HepG2 (cell line): ENCODE results near the gene FUZ. TPM values are rescaled to one million over a fixed set of nuclear protein-coding genes. Genes with fewer than 3 reads are reported as not detected.
A peak's percentile ranks its signal among the peaks of the same experiment; 100 is the strongest.

Experiments
- ATAC-seq: fragments of 200-7000 bp; cut with Tn5 transposase; 3 replicates; pipeline ENCODE4 v1.9.1; 2020; ENCODE audit warnings: mild to moderate bottlenecking, moderate library complexity
- BruUV-seq: library from RNA; stranded (reverse); fragments of 400-500 nt; replicated peaks from 2 replicates; lab custom pipeline; 2021; lab: Mats Ljungman, UMichigan
- CTCF ChIA-PET: fragments of 300-600 bp; formaldehyde crosslinking; extraction: SDS; loops from one replicate; lab custom pipeline; 2021; ENCODE audit warnings: low total read pairs, inconsistent platforms, low intra/inter-chr PET ratio; lab: Yijun Ruan, JAX
- POLR2A ChIA-PET: fragments of 350-600 bp; sonication (Branson Sonifier 250); formaldehyde crosslinking; loops from one replicate; lab custom pipeline; 2020; ENCODE audit warnings: antibody characterized with exemption, inconsistent platforms; lab: Yijun Ruan, JAX
- DNase-seq: peaks from one replicate; pipeline ENCODE4 v3.0.0-alpha.2; 2015; ENCODE audit warnings: low spot score
- FAIRE-seq: peaks from 3 replicates; lab custom pipeline; 2011; peaks lifted over from hg19 to GRCh38; lab: Jason Lieb, UNC
- H2AFZ ChIP-seq: one replicate; pipeline ENCODE4 v1.6.1; 2011; ENCODE audit warnings: low read length, inconsistent platforms
- H3K27ac ChIP-seq: fragments of 300-600 bp; 3 replicates; pipeline ENCODE4 v1.8.0; 2011; ENCODE audit warnings: mixed run types, mild to moderate bottlenecking, mixed read lengths, low read length, inconsistent platforms; ENCODE audit not compliant: insufficient read depth; ENCODE audit errors: extremely low read length
- H3K27me3 ChIP-seq, 2 experiments: fragments of 200-600 bp in 1 of 2; 2 replicates in 1 of 2; 3 replicates in 1 of 2; pipeline versions ENCODE4 v1.6.0 to v1.8.0; 2011; ENCODE audit warnings: low read length in 2 of 2, mild to moderate bottlenecking in 2 of 2, moderate library complexity in 2 of 2, inconsistent platforms in 1 of 2; ENCODE audit not compliant: insufficient read depth in 2 of 2, control insufficient read depth in 1 of 2
- H3K36me3 ChIP-seq, 2 experiments: fragments of 200-600 bp in 1 of 2; replicated peaks in 1 of 2; 2 replicates in 1 of 2; 3 replicates in 1 of 2; pipeline versions ENCODE4 v1.5.1 to v1.8.0; 2011; ENCODE audit warnings: low read length in 2 of 2, inconsistent platforms in 1 of 2; ENCODE audit not compliant: insufficient read depth in 2 of 2, control insufficient read depth in 1 of 2
- H3K4me1 ChIP-seq: 2 replicates; pipeline ENCODE4 v1.5.1; 2012; ENCODE audit warnings: low read length, inconsistent platforms; ENCODE audit not compliant: insufficient read depth
- H3K4me2 ChIP-seq: 2 replicates; pipeline ENCODE4 v1.6.0; 2011; ENCODE audit warnings: low read depth, low read length, inconsistent platforms
- H3K4me3 ChIP-seq, 3 experiments: fragments of 200-600 bp in 1 of 3; sonication (generic), shearing (Covaris generic) in 1 of 3; replicated peaks in 1 of 3; 2 replicates each; pipeline ENCODE4 v1.5.1; 2011 to 2016; ENCODE audit warnings: low read length in 3 of 3, inconsistent platforms in 2 of 3, low read depth in 2 of 3, mild to moderate bottlenecking in 2 of 3, control low read depth in 1 of 3, mixed read lengths in 1 of 3; ENCODE audit not compliant: insufficient read depth in 1 of 3
- H3K79me2 ChIP-seq: one replicate; pipeline ENCODE4 v1.6.1; 2011; ENCODE audit warnings: low read length, inconsistent platforms; ENCODE audit not compliant: insufficient read depth
- H3K9ac ChIP-seq: 2 replicates; pipeline ENCODE4 v1.6.0; 2011; ENCODE audit warnings: mild to moderate bottlenecking, low read depth, low read length, inconsistent platforms; ENCODE audit not compliant: insufficient read depth
- H3K9me3 ChIP-seq: 2 replicates; pipeline ENCODE4 v1.5.1; 2012; ENCODE audit warnings: mild to moderate bottlenecking, low read length
- H4K20me1 ChIP-seq: 2 replicates; pipeline ENCODE4 v1.6.0; 2011; ENCODE audit warnings: inconsistent platforms, mild to moderate bottlenecking, low read length, moderate library complexity; ENCODE audit not compliant: insufficient read depth
- AGO1 ChIP-seq: fragments of 200-400 bp; formaldehyde crosslinking; IDR thresholded peaks from 2 replicates; pipeline ENCODE4 v1.6.1; 2017; ENCODE audit warnings: mild to moderate bottlenecking, low read depth, low read length, moderate library complexity; ENCODE audit not compliant: poor library complexity, severe bottlenecking
- AGO2 ChIP-seq: fragments of 200-400 bp; formaldehyde crosslinking; optimal IDR thresholded peaks from 2 replicates; pipeline ENCODE3; 2017; ENCODE audit warnings: mild to moderate bottlenecking, low read depth, low read length, moderate library complexity
- ATF7-NPFF ChIP-seq: sonication (generic); formaldehyde crosslinking; IDR thresholded peaks from 2 replicates; pipeline ENCODE4 v1.8.1; 2023; ENCODE audit warnings: mild to moderate bottlenecking, low read depth, missing genetic modification reagents, moderate library complexity
- NFE2L2 ChIP-seq: fragments of 150-350 bp; IDR thresholded peaks from 2 replicates; pipeline ENCODE4 v1.6.1; 2014; ENCODE audit warnings: low read length
- RBFOX2 ChIP-seq: fragments of 200-400 bp; formaldehyde crosslinking; IDR thresholded peaks from 2 replicates; pipeline ENCODE4 v1.6.1; 2017; ENCODE audit warnings: low read depth, mild to moderate bottlenecking, low read length
- SAFB2 ChIP-seq: sonication (generic); formaldehyde crosslinking; IDR thresholded peaks from 2 replicates; pipeline ENCODE4 v1.5.1; 2020; ENCODE audit warnings: missing genetic modification reagents, low read depth, mild to moderate bottlenecking, borderline replicate concordance
- SKI ChIP-seq: fragments of 450-650 bp; IDR thresholded peaks from one replicate; pipeline ENCODE4 v1.6.1; 2018; ENCODE audit warnings: mild to moderate bottlenecking; ENCODE audit not compliant: partially characterized antibody
- WGBS: methylation state at CpG from one replicate; pipeline ENCODE4 v1.1.6; 2017; ENCODE audit warnings: low lambda C conversion rate; 5-methylcytosine and 5-hydroxymethylcytosine counted together
- in situ Hi-C: cut with HindIII; loops from 2 replicates; pipeline ENCODE4 v1.10.0; 2017; ENCODE audit warnings: low pct_unique_long_range_greater_than_20kb; ENCODE audit not compliant: extremely low pct_ligation_motif_present
- intact Hi-C: fragments of 100-400 bp; cut with micrococcal nuclease; formaldehyde crosslinking; loops from one replicate; pipeline ENCODE4 v1.10.0; 2022; ENCODE audit not compliant: unreplicated experiment
- polyA plus RNA-seq, 8 experiments: library from polyadenylated mRNA; depleted of rRNA in 3 of 8; stranded (reverse) in 7 of 8; unstranded in 1 of 8; fragments of >200 nt; fragmentation: Illumina TruSeq in 4 of 8; extraction: Trizol in 4 of 8; gene quantifications; 2 replicates each; pipeline versions ENCODE4 v1.2.1 to v1.2.3, GENCODE V29; 2011 to 2016; ENCODE audit warnings: low read depth in 4 of 8, missing spikeins in 1 of 8, mixed read lengths in 1 of 8; ENCODE audit not compliant: insufficient read depth in 1 of 8
- total RNA-seq, 5 experiments: library from RNA; depleted of rRNA; stranded (reverse); fragments of >200 nt; fragmentation: Illumina TruSeq; extraction: Trizol; gene quantifications; 2 replicates each; pipeline ENCODE4 v1.2.3, GENCODE V29; 2016; ENCODE audit warnings: low read depth in 1 of 5

FUZ gene
- total and polyA plus RNA-seq, 2 of the 13 experiments (the other 11 are each of a cell fraction or from before 2014, with no cell fraction given), result 0.08 TPM; not detected in 1

DNA sequence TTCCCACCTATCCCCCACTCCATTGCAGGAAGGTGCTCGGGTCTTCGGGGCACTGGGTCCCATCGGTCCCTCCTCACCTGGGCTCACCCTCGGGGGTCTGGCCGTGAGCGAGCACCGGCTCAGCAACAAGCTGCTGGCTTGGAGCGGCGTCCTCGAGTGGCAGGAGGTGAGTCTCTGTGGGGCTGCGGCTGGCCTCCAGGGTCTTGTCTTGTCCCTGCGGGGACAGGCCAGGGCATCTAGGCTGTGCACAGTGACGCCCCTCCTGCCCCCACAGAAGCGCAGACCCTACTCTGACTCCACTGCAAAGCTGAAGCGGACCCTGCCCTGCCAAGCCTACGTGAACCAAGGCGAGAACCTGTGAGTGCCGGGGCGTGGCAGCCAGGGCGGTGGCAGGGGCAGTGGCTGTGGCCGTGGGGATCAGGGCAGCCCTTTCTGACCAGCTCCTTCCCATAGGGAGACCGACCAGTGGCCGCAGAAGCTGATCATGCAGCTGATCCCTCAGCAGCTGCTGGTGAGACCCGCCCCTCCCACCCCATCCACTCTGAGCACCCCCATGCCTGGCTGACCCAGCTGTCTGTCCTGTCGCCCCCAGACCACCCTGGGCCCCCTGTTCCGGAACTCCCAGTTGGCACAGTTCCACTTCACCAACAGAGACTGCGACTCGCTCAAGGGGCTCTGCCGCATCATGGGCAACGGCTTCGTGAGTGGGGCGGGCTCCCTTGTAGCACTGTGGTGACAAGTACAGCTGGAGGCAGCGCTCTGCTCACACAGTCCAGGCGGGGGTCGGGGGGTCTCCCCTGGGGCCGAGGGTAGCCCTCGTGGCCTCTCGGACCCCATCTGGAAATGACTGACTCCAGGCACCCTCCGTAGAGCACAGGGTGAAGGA lies 41.5 kb upstream of the FUZ start:
- no peak overlapping the region for H3K27ac ChIP-seq
- H3K4me2 ChIP-seq, result no peak overlapping the region
- H3K27me3 ChIP-seq, result no peaks in the 10 kb centered on the region; a peak in 1 of 5 replicates
- H4K20me1 ChIP-seq, result peaks cover 23% of the 10 kb centered on the region
- DNase-seq (no peak), FAIRE-seq (no peak), ATAC-seq (no peak)
- H2AFZ ChIP-seq, result no peak overlapping the region
- CTCF ChIA-PET, result no interaction called here
- BruUV-seq, result no TSS peak
- H3K36me3 ChIP-seq, result peaks cover 34 to 52% of the 10 kb centered on the region in 2 experiments; a peak in 4 of 5 replicates
- in situ Hi-C loops, result no loop called here
- H3K4me1 ChIP-seq, result peaks cover 28% of the 10 kb centered on the region
- TF ChIP-seq AGO1, result peak; percentile 76
- peak; percentile 54 for TF ChIP-seq RBFOX2
- 0 out of 2 replicates have a peak, but pooled peaks have one; percentile 37 for TF ChIP-seq SAFB2
- TF ChIP-seq ATF7-NPFF (CRISPR knock-in tag), result no peak
- TF ChIP-seq, all 625 proteins: peak for 3
- intact Hi-C loops, result no loop called here
- H3K9me3 ChIP-seq, result no peaks in the 10 kb centered on the region
- no peak overlapping the region for H3K9ac ChIP-seq
- POLR2A ChIA-PET, result no interaction called here
- peaks cover 24% of the 10 kb centered on the region for H3K79me2 ChIP-seq
- WGBS, result 98% methylated on average over 10 of the region's 39 CpGs
- no peak overlapping the region for H3K4me3 ChIP-seq

DNA sequence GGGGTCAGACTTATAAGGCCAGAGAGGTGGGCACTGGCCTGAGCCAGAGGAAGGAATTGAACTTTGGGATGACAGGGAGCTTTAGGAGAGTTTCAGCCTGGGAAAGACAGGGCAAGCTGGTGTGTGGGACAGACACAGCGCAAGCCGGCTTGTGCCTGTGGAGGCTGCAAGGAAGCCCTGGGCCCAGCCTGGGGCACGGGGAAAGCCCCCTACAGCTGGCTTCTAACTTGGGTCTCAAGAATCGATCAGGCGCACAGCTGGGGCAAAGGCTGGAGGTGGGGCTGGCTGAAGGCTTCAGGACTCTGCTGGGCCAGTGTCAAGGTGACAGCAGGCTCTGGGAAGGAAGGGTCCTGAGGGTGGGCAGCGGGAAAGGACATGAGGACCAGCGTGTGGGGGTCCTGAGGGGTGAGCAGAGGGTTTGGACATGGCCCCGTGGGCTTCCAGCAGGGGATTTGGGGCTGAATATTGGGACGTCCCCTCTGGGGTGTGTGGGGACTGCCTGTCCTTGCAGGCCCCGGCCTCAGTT lies 40.8 kb upstream of the FUZ start:
- no peak for TF ChIP-seq SKI
- peak; percentile 22 for TF ChIP-seq AGO2
- no peak for TF ChIP-seq NFE2L2
- in situ Hi-C loops (no loop called here), intact Hi-C loops (no loop called here)
- no peaks in the 10 kb centered on the region for H3K9me3 ChIP-seq
- no peak overlapping the region for H3K27ac ChIP-seq
- H3K79me2 ChIP-seq, result peaks cover 24% of the 10 kb centered on the region
- ChIA-PET CTCF (no interaction called here), POLR2A (no interaction called here)
- FAIRE-seq (no peak), ATAC-seq (no peak), DNase-seq (no peak)
- peaks cover 30% of the 10 kb centered on the region for H3K4me1 ChIP-seq
- peaks cover 33 to 47% of the 10 kb centered on the region in 2 experiments; a peak in 4 of 5 replicates for H3K36me3 ChIP-seq
- peak overlapping the region; percentile 1; the same call in 1 of the 2 replicates for H3K9ac ChIP-seq
- peak overlapping the region; percentile 33; the same call in 1 of the 2 replicates for H3K4me2 ChIP-seq
- 87% methylated on average over 7 of the region's 10 CpGs for WGBS
- BruUV-seq, result no TSS peak
- H3K27me3 ChIP-seq, result no peaks in the 10 kb centered on the region; a peak in 1 of 5 replicates
- peaks cover 23% of the 10 kb centered on the region for H4K20me1 ChIP-seq
- no peak overlapping the region for H3K4me3 ChIP-seq
- no peak overlapping the region for H2AFZ ChIP-seq
